ENCODE measurements around the gene ST3GAL3.
A peak's percentile ranks its signal among the peaks of the same experiment; 100 is the strongest.
"Not testable (repeated sequence)": the region's sequence is repeated elsewhere in the genome, so short reads cannot be mapped to it uniquely, and the experiment has no call there.

The ST3GAL3 gene

GRCh38 chr1:43753422-43753821 lies 46.1 kb downstream of the ST3GAL3 start:
- DNase-seq (ENCODE audit: extremely low read depth in 1 of 2, low read depth in 1 of 2), result no peak

GRCh38 chr1:43754892-43755291 lies 47.6 kb downstream of the ST3GAL3 start:
- no peak for DNase-seq (ENCODE audit: extremely low read depth in 1 of 2, low read depth in 1 of 2)

GRCh38 chr1:43757343-43758053 lies 50.2 kb downstream of the ST3GAL3 start:
- DNase-seq (ENCODE audit: extremely low read depth in 1 of 2, low read depth in 1 of 2), result no peak

GRCh38 chr1:43760745-43761317 lies 53.5 kb downstream of the ST3GAL3 start:
- DNase-seq (ENCODE audit: extremely low read depth in 1 of 2, low read depth in 1 of 2), result no peak

- peak in 1 of 2 donors; percentile 3 for DNase-seq (ENCODE audit: extremely low read depth in 1 of 2, low read depth in 1 of 2)
Observed at GRCh38 chr1:43763497-43763973, 56.2 kb downstream of the ST3GAL3 start.

GRCh38 chr1:43764581-43764980 lies 57.2 kb downstream of the ST3GAL3 start:
- no peak for DNase-seq (ENCODE audit: extremely low read depth in 1 of 2, low read depth in 1 of 2)

- no peak for DNase-seq (ENCODE audit: extremely low read depth in 1 of 2, low read depth in 1 of 2)
Observed at GRCh38 chr1:43766086-43766784, 58.9 kb downstream of the ST3GAL3 start.

- DNase-seq (ENCODE audit: extremely low read depth in 1 of 2, low read depth in 1 of 2), result no peak
Observed at GRCh38 chr1:43766818-43767525, 59.6 kb downstream of the ST3GAL3 start.

- DNase-seq (ENCODE audit: extremely low read depth in 1 of 2, low read depth in 1 of 2), result no peak
Observed at GRCh38 chr1:43768168-43768567, 60.8 kb downstream of the ST3GAL3 start.

GRCh38 chr1:43769350-43769908 lies 62.1 kb downstream of the ST3GAL3 start:
- DNase-seq (ENCODE audit: extremely low read depth in 1 of 2, low read depth in 1 of 2), result no peak

GRCh38 chr1:43770111-43770510 lies 62.8 kb downstream of the ST3GAL3 start:
- DNase-seq (ENCODE audit: extremely low read depth in 1 of 2, low read depth in 1 of 2), result no peak

- no peak for DNase-seq (ENCODE audit: extremely low read depth in 1 of 2, low read depth in 1 of 2)
Observed at GRCh38 chr1:43772978-43773377, 65.6 kb downstream of the ST3GAL3 start.

- DNase-seq (ENCODE audit: extremely low read depth in 1 of 2, low read depth in 1 of 2), result no peak
Observed at GRCh38 chr1:43773821-43774220, 66.5 kb downstream of the ST3GAL3 start.

GRCh38 chr1:43774359-43774758 lies 67.0 kb downstream of the ST3GAL3 start:
- DNase-seq (ENCODE audit: extremely low read depth in 1 of 2, low read depth in 1 of 2), result no peak

- no peak for DNase-seq (ENCODE audit: extremely low read depth in 1 of 2, low read depth in 1 of 2)
Observed at GRCh38 chr1:43776043-43776761, 68.9 kb downstream of the ST3GAL3 start.

GRCh38 chr1:43777916-43778315 lies 70.6 kb downstream of the ST3GAL3 start:
- DNase-seq (ENCODE audit: extremely low read depth in 1 of 2, low read depth in 1 of 2), result not testable (repeated sequence)

- no peak for DNase-seq (ENCODE audit: extremely low read depth in 1 of 2, low read depth in 1 of 2)
Observed at GRCh38 chr1:43779266-43779665, 71.9 kb downstream of the ST3GAL3 start.

- no peak for DNase-seq (ENCODE audit: extremely low read depth in 1 of 2, low read depth in 1 of 2)
Observed at GRCh38 chr1:43779805-43780403, 72.6 kb downstream of the ST3GAL3 start.

- no peak for DNase-seq (ENCODE audit: extremely low read depth in 1 of 2, low read depth in 1 of 2)
Observed at GRCh38 chr1:43781574-43781973, 74.2 kb downstream of the ST3GAL3 start.

GRCh38 chr1:43783096-43783670 lies 75.8 kb downstream of the ST3GAL3 start:
- DNase-seq (ENCODE audit: extremely low read depth in 1 of 2, low read depth in 1 of 2), result no peak
